C4-2B (cell line): ENCODE data around the gene COX6A1.

Source experiments
- H3K27ac ChIP-seq: fragments of 450-650 bp; 2 replicates; pipeline ENCODE4 v1.5.1; 2017
- CTCF ChIP-seq: fragments of 450-650 bp; conservative IDR thresholded peaks from 2 replicates; pipeline ENCODE4 v1.5.1; 2017; ENCODE audit warnings: mild to moderate bottlenecking
- ZFX ChIP-seq: fragments of 450-650 bp; IDR thresholded peaks from 2 replicates; pipeline ENCODE4 v1.6.1; 2017

COX6A1 gene

GRCh38 chr12:120468821-120469449 is 31.0 kb downstream of the COX6A1 start:
- TF ChIP-seq ZFX (0 out of 2 replicates have a peak, but pooled peaks have one; percentile 5), CTCF (no peak)
- peak overlapping the region; percentile 96 for H3K27ac ChIP-seq

- peak; percentile 92 for TF ChIP-seq CTCF
- peak; percentile 67 for TF ChIP-seq ZFX
- peak within 1 kb of the TSS; percentile 96 for H3K27ac ChIP-seq
These were observed 31.7 kb downstream of the COX6A1 start, which contains the start of gene SRSF9 for GRCh38 chr12:120469450-120470149. Gene SRSF9, minus strand, starts transcription at chr12:120469748. Its CDS starts 139 bp downstream, at chr12:120469609.

GRCh38 chr12:120470150-120470784 is 32.4 kb downstream of the COX6A1 start:
- TF ChIP-seq CTCF (no peak), ZFX (peak; percentile 47; the same call in 1 of the 2 replicates)
- peak overlapping the region; percentile 96 for H3K27ac ChIP-seq

GRCh38 chr12:120472521-120472920 is 34.6 kb downstream of the COX6A1 start:
- no peak overlapping the region for H3K27ac ChIP-seq
- TF ChIP-seq CTCF, result no peak
- no peak for TF ChIP-seq ZFX

GRCh38 chr12:120473807-120474615 is 36.1 kb downstream of the COX6A1 start:
- TF ChIP-seq CTCF (no peak), ZFX (no peak)
- H3K27ac ChIP-seq, result peak overlapping the region; percentile 74

GRCh38 chr12:120474616-120474960 is 36.7 kb downstream of the COX6A1 start:
- no peak for TF ChIP-seq ZFX
- TF ChIP-seq CTCF, result no peak
- H3K27ac ChIP-seq, result peak overlapping the region; percentile 74
